NCI-H1105 (cell line): Measurements from ENCODE around the gene CTNS.
A peak's percentile ranks its signal among the peaks of the same experiment; 100 is the strongest.

Source experiments
- DNase-seq: peaks from one replicate; lab custom pipeline; 2025; lab: John Stamatoyannopoulos, UW

CTNS gene

GRCh38 chr17:3659541-3660111, 23.1 kb downstream of the CTNS start:
- no peak for DNase-seq

GRCh38 chr17:3660311-3660891, 23.8 kb downstream of the CTNS start:
- DNase-seq = no peak

GRCh38 chr17:3663102-3664011, 26.8 kb downstream of the CTNS start:
- no peak for DNase-seq

- no peak for DNase-seq
These were observed 29.3 kb downstream of the CTNS start for GRCh38 chr17:3665834-3666233.

GRCh38 chr17:3666516-3666915, 30.0 kb downstream of the CTNS start:
- DNase-seq = no peak

GRCh38 chr17:3667366-3668278, 31.1 kb downstream of the CTNS start:
- no peak for DNase-seq

- DNase-seq = peak; percentile 87
These were observed 31.9 kb downstream of the CTNS start, which contains the start of the genes EMC6 and TAX1BP3 for GRCh38 chr17:3668279-3669084. Gene EMC6 (plus strand): TSS chr17:3668812. CDS start chr17:3669147, 335 bp downstream. Gene TAX1BP3 (minus strand): TSS chr17:3668578. CDS start chr17:3668526, 52 bp downstream.

- no peak for DNase-seq
These were observed 32.5 kb downstream of the CTNS start for GRCh38 chr17:3669085-3669347.

GRCh38 chr17:3669548-3669947, 33.0 kb downstream of the CTNS start:
- no peak for DNase-seq

GRCh38 chr17:3672571-3672970, 36.0 kb downstream of the CTNS start:
- no peak for DNase-seq

- DNase-seq = no peak
These were observed 39.3 kb downstream of the CTNS start for GRCh38 chr17:3675886-3676285.

GRCh38 chr17:3678095-3678820, 41.7 kb downstream of the CTNS start:
- DNase-seq = no peak

GRCh38 chr17:3678821-3679530, 42.4 kb downstream of the CTNS start:
- DNase-seq = no peak

- DNase-seq = no peak
These were observed 43.1 kb downstream of the CTNS start for GRCh38 chr17:3679531-3680126.

- no peak for DNase-seq
These were observed 44.5 kb downstream of the CTNS start for GRCh38 chr17:3681057-3681456.

GRCh38 chr17:3681565-3681964, 45.0 kb downstream of the CTNS start:
- DNase-seq = no peak

- no peak for DNase-seq
These were observed 45.5 kb downstream of the CTNS start for GRCh38 chr17:3682033-3682432.

GRCh38 chr17:3683054-3683511, 46.5 kb downstream of the CTNS start:
- DNase-seq = no peak

- no peak for DNase-seq
These were observed 48.6 kb downstream of the CTNS start for GRCh38 chr17:3685174-3685573.
